22Rv1 (cell line): Measurements from ENCODE around the gene LRRC46.

Source experiments
- H3K27ac ChIP-seq: fragments of 450-650 bp; 2 replicates; pipeline ENCODE4 v1.5.1; 2017
- ZFX ChIP-seq: fragments of 450-650 bp; IDR thresholded peaks from 2 replicates; pipeline ENCODE4 v1.6.1; 2017; ENCODE audit warnings: antibody characterized with exemption, borderline replicate concordance
- TF ChIP-seq, protein P1 (sequence below): fragments of 450-650 bp; IDR thresholded peaks from 2 replicates; pipeline ENCODE4 v1.5.1; 2017; ENCODE audit warnings: mild to moderate bottlenecking

LRRC46 gene

DNA sequence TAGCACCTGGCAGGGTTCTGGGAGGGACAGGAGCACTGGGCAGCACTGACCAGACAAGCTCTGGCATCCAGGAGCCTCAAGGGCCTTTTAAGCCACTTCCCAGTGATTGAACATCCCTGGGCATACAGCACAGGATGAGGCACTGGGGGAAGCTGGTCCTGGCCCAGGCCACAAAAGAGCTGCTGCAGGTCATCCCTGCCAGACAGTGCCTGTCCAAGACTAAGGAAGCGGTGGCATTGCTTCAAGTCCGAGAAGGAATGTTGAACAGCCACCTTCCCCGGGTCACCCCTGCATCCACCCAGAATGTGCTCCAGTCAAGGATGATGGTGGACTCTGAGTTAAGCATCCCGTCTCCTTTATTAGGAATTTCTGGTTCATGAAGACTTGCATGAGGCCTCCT, 8.7 kb upstream of the LRRC46 start:
- H3K27ac ChIP-seq, result no peak overlapping the region
- TF ChIP-seq, protein P1, sequence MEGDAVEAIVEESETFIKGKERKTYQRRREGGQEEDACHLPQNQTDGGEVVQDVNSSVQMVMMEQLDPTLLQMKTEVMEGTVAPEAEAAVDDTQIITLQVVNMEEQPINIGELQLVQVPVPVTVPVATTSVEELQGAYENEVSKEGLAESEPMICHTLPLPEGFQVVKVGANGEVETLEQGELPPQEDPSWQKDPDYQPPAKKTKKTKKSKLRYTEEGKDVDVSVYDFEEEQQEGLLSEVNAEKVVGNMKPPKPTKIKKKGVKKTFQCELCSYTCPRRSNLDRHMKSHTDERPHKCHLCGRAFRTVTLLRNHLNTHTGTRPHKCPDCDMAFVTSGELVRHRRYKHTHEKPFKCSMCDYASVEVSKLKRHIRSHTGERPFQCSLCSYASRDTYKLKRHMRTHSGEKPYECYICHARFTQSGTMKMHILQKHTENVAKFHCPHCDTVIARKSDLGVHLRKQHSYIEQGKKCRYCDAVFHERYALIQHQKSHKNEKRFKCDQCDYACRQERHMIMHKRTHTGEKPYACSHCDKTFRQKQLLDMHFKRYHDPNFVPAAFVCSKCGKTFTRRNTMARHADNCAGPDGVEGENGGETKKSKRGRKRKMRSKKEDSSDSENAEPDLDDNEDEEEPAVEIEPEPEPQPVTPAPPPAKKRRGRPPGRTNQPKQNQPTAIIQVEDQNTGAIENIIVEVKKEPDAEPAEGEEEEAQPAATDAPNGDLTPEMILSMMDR, result no peak
- no peak for TF ChIP-seq ZFX

DNA sequence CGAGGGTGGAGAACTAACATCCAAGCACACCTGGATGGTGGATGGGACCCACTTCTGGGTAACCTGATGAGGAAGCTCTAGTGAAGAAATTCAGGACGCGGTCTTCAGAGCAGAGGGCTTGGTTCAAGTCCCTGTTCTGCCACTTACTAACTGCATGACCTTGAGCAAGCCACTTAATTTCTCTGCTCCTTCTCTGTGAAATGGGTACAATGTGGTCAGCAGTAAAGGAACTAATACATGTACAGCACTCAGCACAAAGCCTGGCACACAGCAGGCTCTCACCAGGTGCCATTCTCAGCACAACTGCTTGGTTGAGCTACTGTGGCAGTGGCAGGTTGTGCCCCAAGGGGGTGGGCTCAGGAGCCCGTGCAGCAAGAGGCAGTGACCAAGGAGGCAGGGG, 8.0 kb upstream of the LRRC46 start:
- TF ChIP-seq, protein P1, result no peak
- TF ChIP-seq ZFX, result no peak
- H3K27ac ChIP-seq, result no peak overlapping the region

DNA sequence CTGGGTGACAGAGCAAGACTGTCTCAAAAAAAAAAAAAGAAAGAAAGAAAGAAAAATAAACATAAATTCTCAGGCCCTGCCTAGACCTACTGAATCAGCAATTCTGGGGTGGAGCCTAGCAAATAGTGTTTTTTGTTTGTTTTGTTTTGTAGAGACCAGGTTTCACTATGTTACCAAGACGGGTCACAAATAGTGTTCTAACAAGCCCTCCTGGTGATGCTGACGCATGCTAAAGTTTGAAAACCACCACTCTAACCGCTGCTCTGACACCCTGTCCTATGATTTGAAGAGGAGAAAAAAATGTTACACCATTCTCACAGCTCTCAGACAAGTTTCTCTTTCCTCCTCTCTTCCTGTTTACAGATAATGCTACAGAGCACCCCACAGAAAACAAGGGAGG, 1.6 kb upstream of the LRRC46 start:
- H3K27ac ChIP-seq, result no peak overlapping the region
- TF ChIP-seq, protein P1, result no peak
- no peak for TF ChIP-seq ZFX

DNA sequence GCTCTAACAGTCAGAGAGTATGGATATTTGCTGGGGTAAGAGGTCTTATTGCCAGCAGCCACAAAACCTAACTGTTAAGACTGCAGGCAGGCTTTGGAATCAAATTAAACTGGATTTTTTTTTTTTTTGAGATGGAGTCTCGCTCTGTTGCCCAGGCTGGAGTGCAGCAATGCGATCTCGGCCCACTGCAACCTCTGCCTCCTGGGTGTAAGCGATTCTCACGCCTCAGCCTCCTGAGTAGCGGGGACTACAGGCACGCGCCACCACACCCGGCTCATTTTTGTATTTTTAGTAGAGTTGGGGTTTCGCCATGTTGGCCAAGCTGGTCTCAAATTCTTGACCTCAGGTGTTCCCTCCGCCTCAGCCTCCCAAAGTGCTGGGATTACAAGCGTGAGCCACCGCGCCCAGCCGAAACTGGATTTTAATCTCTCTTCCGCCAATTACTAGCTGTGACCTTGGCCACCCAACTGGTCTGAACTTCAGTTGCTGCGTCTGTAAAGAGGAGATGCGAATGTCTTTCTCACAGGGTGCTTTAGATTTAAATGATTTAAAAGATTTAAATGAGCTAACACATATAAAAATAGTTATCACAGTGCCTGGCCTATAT, 971 bp upstream of the LRRC46 start:
- H3K27ac ChIP-seq, result peak overlapping the region; percentile 73
- no peak for TF ChIP-seq ZFX
- TF ChIP-seq, protein P1, result no peak

DNA sequence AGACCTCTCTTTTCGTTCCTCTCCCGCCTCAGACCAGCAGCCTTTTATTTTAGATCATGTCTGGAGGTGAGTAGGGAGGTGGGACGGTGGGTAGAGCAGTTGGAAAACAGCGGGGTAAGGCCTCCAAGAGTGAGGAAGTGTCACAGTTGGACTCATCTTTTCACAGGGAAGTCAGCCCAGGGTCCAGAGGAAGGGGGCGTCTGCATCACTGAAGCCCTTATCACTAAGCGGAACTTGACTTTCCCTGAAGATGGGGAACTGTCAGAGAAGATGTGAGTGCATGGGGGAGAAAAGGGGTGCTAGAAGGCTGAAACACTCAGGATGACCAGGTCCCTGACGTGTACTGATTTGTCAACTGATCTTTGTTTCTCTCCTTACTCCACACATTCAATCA, 461 bp downstream of the LRRC46 start:
- H3K27ac ChIP-seq, result peak overlapping the region; percentile 73
- TF ChIP-seq ZFX, result no peak
- TF ChIP-seq, protein P1, result no peak

DNA sequence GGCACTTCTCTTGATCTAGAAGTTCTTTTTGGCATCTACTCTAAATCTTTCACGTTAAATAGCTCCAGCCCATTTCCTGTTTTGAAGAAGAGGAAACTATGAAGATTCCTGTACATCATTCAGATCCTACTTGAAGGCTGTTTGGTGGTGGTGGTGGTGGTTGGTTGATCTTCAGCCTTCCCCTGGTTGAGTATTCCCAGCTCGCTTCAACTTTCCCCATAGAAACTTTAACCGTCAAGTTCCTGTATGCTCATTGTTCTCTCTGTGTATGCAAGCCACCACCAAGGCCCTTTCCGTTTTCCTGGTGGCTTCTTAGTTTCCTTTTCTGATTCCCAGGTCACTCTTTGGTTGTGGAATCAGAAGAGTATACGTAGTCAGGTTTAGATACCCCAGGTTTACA, 3.3 kb downstream of the LRRC46 start:
- TF ChIP-seq, protein P1, result no peak
- no peak for TF ChIP-seq ZFX
- H3K27ac ChIP-seq, result no peak overlapping the region

DNA sequence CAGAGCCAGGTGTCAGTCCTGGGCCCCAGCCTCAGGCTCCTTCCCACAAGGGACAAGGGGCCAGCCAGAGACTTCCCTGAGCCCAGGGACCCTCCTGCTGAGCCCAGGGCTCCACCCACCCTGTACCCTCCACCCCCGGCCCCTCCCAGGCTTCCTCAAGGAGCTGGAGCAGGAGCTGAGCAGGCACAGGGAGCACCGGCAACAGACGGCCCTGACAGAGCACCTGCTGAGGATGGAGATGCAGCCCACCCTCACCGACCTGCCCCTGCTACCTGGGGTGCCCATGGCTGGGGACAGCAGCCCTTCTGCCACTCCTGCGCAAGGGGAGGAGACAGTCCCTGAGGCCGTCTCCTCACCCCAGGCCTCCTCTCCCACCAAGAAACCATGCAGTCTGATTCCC, 5.1 kb downstream of the LRRC46 start:
- no peak for TF ChIP-seq ZFX
- no peak overlapping the region for H3K27ac ChIP-seq
